Brain pericyte (primary cell): ENCODE results near the gene JCHAIN.
"Not testable (repeated sequence)": the region's sequence is repeated elsewhere in the genome, so short reads cannot be mapped to it uniquely, and the experiment has no call there.

Experiments
- DNase-seq: peaks from one replicate; pipeline ENCODE4 v3.0.0-alpha.2; 2012; ENCODE audit warnings: low read depth, low spot score

The JCHAIN gene

DNA sequence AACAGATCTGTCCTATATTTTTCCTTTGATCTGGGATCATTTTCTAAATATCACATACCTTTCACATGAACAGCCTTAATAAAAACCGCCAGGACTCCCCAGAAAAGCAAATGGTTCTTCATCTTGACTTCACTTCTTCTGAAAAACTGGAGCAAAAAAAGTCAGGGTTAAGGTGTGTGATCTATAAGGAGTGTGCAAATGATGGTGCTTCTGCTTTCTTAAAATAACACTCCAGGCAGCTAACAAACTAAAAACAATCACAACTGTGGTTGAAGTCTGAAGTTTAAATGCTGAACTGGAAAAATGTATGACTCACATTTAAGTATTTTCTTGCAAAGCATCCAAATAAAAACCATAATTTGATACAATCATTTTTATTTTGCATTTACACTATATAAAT lies at the start of gene JCHAIN:
TSS of gene JCHAIN (minus strand) at position 140 of the 400 bp plus-strand sequence. CDS start at position 122, 18 bp downstream.
- no peak for DNase-seq

- DNase-seq = no peak
These were observed 48.8 kb upstream of the JCHAIN start for GRCh38 chr4:70715097-70715496.

DNA sequence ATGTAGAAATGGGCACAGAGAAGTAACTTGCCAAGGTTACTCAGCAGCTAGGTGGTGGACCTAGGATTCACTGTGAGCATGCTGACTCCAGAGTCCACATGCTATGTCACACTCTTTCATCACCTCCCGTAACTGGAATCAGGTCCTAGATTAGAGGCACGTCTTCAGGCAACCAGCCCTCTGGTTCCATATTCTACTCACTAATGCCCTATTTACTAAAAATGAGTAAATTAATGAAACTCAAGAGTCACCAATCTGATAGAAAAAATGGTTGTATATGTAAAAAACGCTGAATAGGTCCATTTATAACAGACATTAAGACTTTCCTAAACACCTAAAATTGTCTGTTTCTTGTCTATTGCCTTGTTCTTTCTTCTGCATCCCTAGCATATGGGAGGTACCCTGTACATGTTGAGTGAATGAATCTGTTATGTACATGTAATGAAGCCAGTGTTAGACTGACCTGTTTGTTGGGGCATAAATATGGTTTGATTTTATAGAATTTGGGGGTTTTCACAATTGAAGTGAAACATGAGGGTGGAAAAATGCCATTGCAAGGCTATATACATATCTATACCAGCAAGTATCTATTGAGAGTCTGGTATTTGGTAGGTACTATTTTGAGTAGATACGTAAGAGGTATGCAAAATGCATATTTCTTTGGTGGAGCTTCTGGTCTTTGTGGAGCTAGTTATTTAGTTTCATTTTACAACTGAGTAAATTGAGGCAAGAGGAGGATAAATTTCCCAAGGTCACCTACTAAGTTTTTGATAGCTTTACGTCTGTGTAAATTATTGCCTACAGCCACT lies 48.0 kb upstream of the JCHAIN start:
- no peak for DNase-seq

DNA sequence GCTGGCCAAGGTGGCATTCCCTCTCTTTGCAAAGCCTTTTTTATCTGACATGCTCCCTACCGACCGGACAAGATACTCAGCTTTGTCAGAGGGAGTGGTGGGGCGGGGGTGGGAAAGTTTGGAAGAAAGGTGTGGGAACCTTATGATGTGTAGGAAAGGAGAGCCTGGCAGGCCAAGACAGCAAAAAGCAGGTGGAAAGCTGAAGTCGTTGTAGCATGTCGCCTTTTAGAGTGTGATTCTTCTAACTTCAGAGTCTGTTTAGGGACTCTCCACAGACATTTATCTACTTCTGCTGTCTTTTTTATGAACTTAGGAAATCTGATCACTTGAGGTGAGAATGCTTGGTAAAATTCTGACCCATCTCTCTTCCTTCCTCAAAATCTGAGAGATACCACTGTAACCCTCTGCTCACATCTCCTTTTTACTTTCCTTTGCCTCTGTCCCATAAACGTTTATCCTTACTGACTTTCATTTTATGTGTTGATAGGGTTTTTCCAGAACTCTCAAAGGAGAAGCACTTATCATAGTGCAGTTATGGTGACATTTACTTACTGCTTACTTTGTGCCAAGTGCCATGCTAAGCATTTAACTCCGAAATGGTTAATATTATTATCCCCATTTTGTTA lies 47.3 kb upstream of the JCHAIN start:
- no peak for DNase-seq

- DNase-seq = no peak
These were observed 46.5 kb upstream of the JCHAIN start for GRCh38 chr4:70712604-70713452.

DNA sequence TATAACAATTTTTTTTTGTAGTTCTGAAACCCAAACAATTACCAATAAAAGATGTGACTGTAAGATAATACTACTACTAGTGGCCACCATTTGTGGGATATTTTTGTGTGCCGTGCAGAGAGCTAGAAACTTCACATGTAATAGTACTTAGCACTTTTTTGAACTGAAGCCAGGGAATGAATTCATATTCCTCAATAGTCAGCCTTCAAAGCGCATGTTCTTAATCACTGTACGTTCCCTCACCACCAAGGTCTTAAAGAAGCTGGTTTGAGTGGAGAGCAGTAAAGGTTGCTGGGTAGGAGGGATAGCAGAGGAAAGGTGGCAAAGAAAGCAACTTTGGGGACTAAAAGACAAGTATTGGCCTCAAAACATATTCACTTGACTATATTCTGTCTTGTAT lies 45.8 kb upstream of the JCHAIN start:
- DNase-seq = no peak

DNA sequence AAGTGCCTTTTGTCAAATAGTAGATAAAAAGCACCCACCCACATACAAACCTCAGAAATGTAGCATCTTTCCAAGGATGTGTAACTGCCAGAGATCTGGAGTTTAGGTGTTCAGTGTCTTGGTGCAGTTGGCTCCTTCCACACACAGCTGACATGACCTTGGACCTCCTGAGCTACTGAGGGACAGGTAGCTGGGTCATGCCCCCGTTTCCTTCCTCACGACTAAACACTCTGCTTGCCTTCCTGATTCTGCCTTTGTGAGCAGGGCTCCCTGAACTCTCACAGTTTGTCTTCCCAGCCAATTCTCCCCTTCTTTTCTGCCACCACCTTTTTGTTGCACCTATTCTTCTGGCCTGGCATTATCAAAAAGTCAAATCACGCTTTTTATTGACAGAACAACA lies 45.3 kb upstream of the JCHAIN start:
- no peak for DNase-seq

DNA sequence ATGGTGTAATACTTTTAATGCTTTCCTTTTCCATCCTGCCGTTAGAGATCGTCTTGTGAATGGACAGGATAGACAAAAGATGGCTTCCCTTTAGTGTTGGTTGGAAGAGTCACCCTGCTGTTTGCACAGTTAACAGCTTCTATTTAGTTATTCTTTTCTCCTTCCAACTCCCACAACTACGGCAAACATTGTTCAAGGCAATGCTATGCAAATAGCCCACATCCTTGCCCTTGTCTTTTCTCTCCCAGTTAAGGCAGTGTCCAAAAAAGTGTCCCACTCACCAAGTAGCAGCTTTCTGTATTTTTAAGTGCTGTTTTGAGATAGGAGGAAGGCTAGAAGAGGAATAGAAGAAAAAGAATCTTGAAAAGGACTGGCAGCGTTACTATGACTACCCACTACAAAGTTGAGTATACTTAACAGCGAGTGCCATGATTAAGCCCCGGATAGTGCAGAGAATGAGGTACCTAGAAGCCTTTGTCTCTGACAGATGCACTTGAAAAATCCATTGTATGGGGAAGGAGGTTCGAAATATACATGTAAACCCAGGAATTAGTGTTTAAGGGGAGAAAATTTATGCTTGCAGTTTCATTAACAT lies 43.4 kb upstream of the JCHAIN start:
- no peak for DNase-seq

DNA sequence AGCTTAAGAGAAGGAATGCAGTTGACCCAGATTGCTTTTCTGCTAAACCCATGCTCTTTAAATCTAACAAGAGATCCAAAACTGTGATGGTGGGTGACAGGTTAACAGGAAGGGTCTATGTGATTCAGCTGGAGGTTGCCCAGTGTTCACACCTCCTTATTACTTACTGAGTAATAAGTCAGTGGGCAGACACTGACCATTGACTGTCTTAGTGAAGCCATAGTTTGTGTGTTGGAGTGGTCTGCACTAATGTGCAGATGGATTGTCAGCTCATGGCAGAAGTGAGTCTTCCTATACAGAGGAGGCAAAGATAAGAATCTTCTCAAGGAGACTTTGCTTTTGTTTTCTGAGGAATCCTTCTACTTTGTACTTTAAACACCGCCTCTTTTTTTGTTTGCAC lies 40.2 kb upstream of the JCHAIN start:
- no peak for DNase-seq

DNA sequence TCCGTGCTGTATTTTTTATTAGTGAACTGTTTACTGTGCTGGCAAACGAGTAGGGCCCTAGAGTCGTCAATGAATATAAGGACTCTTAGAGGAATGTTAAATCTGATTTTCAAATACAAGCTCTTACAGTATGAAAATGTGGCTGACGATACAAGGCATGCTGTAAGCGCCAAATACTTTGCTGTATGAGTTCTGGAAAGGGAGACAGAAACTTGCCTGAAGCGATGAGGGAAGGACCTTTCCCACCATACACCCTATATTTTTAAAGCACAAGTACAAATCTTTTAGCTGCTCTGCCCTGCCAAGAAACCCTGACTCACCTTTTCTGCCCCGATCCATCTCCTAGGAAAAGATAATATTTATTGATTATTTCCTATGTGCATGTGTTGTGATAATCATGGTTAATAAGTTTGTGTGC lies 39.7 kb upstream of the JCHAIN start:
- DNase-seq = no peak

DNA sequence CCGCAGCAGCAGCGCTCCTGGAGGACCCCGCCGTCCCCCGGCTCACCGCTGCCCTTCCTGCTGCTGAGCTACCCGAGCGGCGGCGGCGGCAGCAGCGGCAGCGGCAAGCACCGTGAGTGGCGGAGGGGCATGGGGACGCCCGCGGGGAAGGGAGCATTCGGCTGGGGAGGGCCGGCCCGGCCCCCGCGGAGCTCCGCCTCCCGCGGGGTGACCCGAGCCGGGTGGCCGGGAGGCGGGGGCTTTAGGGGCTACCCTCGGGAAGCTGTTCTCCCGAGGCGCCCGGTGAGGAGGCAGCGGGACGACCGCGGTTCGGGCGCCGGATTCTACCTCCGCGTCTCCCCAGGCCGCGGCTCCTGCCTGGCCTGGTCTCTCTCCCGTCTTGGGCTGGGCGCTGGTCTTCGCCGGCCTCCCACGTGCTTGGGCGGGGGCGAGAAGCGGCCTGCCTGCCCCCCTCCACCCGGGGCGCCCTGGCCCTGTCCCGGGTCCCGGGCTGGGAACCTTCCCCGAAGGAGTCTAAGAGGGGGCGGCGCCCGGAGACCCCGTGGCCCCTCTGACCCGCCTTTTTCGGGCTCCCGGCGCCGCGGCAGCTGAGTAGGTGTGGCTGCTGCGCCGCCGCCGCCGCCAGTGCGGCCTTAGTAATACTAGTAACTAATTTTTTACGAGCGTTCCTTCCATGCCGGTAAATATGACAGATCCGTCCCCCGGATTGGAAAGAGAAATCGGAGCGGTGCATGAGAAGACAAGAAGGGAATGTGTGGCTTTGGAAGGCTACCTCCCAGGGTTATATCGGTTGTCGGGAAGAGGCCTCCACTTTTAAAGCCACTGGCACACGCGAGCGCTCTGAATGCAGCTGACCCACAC lies 39.1 kb upstream of the JCHAIN start:
- no peak for DNase-seq

DNA sequence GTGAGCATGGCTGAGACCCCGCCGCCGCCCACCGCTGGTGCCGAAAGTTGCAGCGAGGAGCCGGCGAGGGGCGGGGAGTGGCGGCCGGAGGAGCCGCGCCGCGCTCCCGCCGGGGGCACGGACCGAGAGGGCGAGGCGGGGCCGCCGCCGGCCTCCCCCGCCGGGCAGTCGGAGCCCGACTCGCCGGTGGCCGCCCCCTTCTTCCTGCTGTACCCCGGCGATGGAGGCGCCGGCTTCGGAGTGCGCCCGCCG lies 38.5 kb upstream of the JCHAIN start:
- no peak for DNase-seq

DNA sequence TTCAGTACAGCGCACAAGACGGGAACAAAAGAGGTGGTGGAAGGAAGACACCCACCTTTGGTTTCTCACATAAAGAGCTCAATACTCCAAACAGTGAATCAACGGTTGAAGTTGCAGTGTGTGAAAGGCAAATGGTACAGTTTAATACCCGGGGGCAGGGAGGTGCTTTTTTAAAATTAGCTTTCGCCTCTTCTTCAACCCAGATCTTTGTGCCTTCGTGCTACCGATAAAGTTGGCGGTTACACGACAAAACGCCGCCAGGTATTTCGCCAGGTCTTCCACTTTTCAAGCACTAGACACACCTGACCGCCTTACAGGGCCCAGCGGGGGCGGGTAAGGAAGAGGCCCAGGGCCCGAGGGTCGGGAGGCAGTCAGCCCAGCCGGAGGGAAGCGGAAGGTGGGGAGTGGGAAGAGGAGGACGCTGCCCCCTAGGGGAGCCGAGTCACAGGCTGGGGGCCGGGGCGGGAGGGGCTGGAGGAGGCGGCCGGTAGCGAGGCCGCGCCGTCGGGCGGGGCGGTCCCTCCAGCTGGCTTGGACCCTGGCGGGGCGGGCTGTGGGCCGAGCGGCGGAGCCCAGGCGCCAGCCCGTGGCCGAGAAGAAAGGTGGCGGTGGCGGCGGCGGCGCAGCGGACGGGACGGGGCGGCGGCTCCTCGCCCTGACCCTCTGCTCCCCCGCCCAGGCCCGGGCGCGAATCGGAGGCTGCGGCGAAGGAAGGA lies 38.1 kb upstream of the JCHAIN start:
- no peak for DNase-seq

- DNase-seq = no peak
These were observed 37.4 kb upstream of the JCHAIN start for GRCh38 chr4:70703619-70704214.

GRCh38 chr4:70702592-70702991 lies 36.3 kb upstream of the JCHAIN start:
- DNase-seq = not testable (repeated sequence)

DNA sequence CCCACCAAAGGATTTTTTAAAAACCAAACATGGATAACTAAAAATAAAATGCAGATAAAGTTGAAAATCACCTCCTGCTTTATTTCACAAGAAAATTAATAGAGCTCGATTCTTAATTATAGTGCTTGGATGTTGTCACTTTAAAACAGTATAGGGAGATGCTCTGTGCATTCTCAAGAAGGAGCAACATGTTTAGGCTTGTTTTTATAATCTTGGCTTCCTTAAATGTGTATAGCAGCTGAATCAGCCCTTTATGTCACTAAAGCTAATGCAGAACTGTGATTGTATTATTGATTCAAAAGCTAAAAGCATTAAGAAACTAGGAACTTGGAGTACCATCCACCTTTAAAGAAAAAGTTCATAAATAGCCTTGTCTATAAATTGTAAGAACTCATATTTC lies 35.0 kb upstream of the JCHAIN start:
- no peak for DNase-seq

DNA sequence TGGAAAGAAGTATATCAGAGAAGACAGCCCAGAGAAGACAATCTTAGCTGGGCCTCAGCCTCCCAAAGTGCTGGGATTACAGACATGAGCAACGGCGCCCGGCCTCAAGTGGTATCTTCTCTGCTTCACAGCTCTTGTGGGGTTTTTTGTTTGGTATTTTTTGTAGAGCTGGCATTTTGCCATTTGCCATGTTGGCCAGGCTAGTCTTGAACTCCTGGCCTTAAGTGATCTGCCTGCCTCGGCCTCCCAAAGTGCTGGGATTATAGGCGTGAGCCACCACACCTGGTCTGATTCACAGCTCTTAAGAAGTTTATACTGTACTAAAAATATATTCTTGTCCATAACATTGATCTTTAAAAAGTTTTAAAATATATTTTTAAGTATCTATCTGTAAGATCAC lies 34.4 kb upstream of the JCHAIN start:
- DNase-seq = no peak

- not testable (repeated sequence) for DNase-seq
These were observed 32.1 kb upstream of the JCHAIN start for GRCh38 chr4:70698435-70698834.

GRCh38 chr4:70694633-70695032 lies 28.3 kb upstream of the JCHAIN start:
- not testable (repeated sequence) for DNase-seq

- DNase-seq = no peak
These were observed 25.4 kb upstream of the JCHAIN start for GRCh38 chr4:70691661-70692060.
